HS-5 (cell line): ENCODE data around the gene CLSTN2.
A peak's percentile ranks its signal among the peaks of the same experiment; 100 is the strongest.

Experiments used
- DNase-seq: peaks from one replicate; pipeline ENCODE4 v3.0.0-alpha.2; 2012; ENCODE audit warnings: low read depth

The CLSTN2 gene

GRCh38 chr3:139935016-139935865 lies at the start of gene CLSTN2:
Gene CLSTN2, plus strand, starts transcription at chr3:139935185.
- no peak for DNase-seq

GRCh38 chr3:139887431-139887830 lies 47.6 kb upstream of the CLSTN2 start:
- no peak for DNase-seq

GRCh38 chr3:139888561-139889140 lies 46.3 kb upstream of the CLSTN2 start:
- DNase-seq = no peak

- DNase-seq = no peak
Observed at GRCh38 chr3:139893267-139893962, 41.6 kb upstream of the CLSTN2 start.

GRCh38 chr3:139893963-139894642 lies 40.9 kb upstream of the CLSTN2 start:
- no peak for DNase-seq

GRCh38 chr3:139894643-139894989 lies 40.4 kb upstream of the CLSTN2 start:
- no peak for DNase-seq

- DNase-seq = no peak
Observed at GRCh38 chr3:139897759-139898158, 37.2 kb upstream of the CLSTN2 start.

GRCh38 chr3:139906418-139906817 lies 28.6 kb upstream of the CLSTN2 start:
- peak; percentile 8 for DNase-seq

GRCh38 chr3:139909811-139910210 lies 25.2 kb upstream of the CLSTN2 start:
- no peak for DNase-seq

- DNase-seq = no peak
Observed at GRCh38 chr3:139916271-139916670, 18.7 kb upstream of the CLSTN2 start.

GRCh38 chr3:139917226-139917785 lies 17.7 kb upstream of the CLSTN2 start:
- no peak for DNase-seq

- DNase-seq = no peak
Observed at GRCh38 chr3:139928708-139929505, 6.1 kb upstream of the CLSTN2 start.

- no peak for DNase-seq
Observed at GRCh38 chr3:139930211-139930610, 4.8 kb upstream of the CLSTN2 start.

- no peak for DNase-seq
Observed at GRCh38 chr3:139933766-139934165, 1.2 kb upstream of the CLSTN2 start.

GRCh38 chr3:139934613-139935015 lies 371 bp upstream of the CLSTN2 start:
- no peak for DNase-seq

- no peak for DNase-seq
Observed at GRCh38 chr3:139935866-139936817, 1.2 kb downstream of the CLSTN2 start.

- DNase-seq = no peak
Observed at GRCh38 chr3:139937674-139938279, 2.8 kb downstream of the CLSTN2 start.

GRCh38 chr3:139939681-139940190 lies 4.8 kb downstream of the CLSTN2 start:
- DNase-seq = no peak

- no peak for DNase-seq
Observed at GRCh38 chr3:139940622-139941021, 5.6 kb downstream of the CLSTN2 start.

- no peak for DNase-seq
Observed at GRCh38 chr3:139941580-139941979, 6.6 kb downstream of the CLSTN2 start.
